Measurements from ENCODE around the gene SWT1. TPM values are rescaled to one million over a fixed set of nuclear protein-coding genes. Genes with fewer than 3 reads are reported as not detected.

The SWT1 gene
- total and polyA plus RNA-seq, 9 of the 15 experiments (the other 6 are each of a cell fraction or from before 2014, with no cell fraction given): 1.5 to 3.4 (median 2.3) TPM

GRCh38 chr1:185316163-185317033, 159.4 kb downstream of the SWT1 start (continued):
- TF ChIP-seq ZBTB26 (CRISPR knock-in tag; IDR thresholded peaks at IDR 0.05) (peak; percentile 70; the same call in 1 of the 2 replicates), BHLHE40 (IDR thresholded peaks at IDR 0.05; ENCODE audit: low read length) (0 out of 2 replicates have a peak, but pooled peaks have one; percentile 19), ASH1L (IDR thresholded peaks at IDR 0.05; ENCODE audit: borderline replicate concordance, low read depth, partially characterized antibody) (no peak), SMARCE1 (IDR thresholded peaks at IDR 0.05) (no peak), KLF13 (tag; IDR thresholded peaks at IDR 0.05; ENCODE audit: borderline replicate concordance, low read depth) (peak; percentile 41; the same call in 1 of the 2 replicates)
- TF ChIP-seq, protein P1, sequence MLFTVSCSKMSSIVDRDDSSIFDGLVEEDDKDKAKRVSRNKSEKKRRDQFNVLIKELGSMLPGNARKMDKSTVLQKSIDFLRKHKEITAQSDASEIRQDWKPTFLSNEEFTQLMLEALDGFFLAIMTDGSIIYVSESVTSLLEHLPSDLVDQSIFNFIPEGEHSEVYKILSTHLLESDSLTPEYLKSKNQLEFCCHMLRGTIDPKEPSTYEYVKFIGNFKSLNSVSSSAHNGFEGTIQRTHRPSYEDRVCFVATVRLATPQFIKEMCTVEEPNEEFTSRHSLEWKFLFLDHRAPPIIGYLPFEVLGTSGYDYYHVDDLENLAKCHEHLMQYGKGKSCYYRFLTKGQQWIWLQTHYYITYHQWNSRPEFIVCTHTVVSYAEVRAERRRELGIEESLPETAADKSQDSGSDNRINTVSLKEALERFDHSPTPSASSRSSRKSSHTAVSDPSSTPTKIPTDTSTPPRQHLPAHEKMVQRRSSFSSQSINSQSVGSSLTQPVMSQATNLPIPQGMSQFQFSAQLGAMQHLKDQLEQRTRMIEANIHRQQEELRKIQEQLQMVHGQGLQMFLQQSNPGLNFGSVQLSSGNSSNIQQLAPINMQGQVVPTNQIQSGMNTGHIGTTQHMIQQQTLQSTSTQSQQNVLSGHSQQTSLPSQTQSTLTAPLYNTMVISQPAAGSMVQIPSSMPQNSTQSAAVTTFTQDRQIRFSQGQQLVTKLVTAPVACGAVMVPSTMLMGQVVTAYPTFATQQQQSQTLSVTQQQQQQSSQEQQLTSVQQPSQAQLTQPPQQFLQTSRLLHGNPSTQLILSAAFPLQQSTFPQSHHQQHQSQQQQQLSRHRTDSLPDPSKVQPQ (CRISPR knock-in tag; IDR thresholded peaks at IDR 0.05; ENCODE audit: borderline replicate concordance): no peak
